Activated CD4-positive, CD25-positive, alpha-beta regulatory T cell treated with anti-CD3 and anti-CD28 coated beads, Interleukin-2, amount 50 U/mL, for 72 hours (primary cell): ENCODE results near the gene LRRC38.

Experiments
- DNase-seq: peaks from one replicate; pipeline ENCODE4 v3.0.0; 2021

The LRRC38 gene

GRCh38 chr1:13516606-13517005, 2.8 kb upstream of the LRRC38 start:
- no peak for DNase-seq

- no peak for DNase-seq
Measured at GRCh38 chr1:13514821-13515220, 1.0 kb upstream of the LRRC38 start.

GRCh38 chr1:13513063-13513894, 524 bp downstream of the LRRC38 start:
- DNase-seq, result no peak

GRCh38 chr1:13512472-13512871, 1.3 kb downstream of the LRRC38 start:
- DNase-seq, result no peak

GRCh38 chr1:13510499-13510898, 3.3 kb downstream of the LRRC38 start:
- DNase-seq, result no peak

GRCh38 chr1:13507075-13507474, 6.7 kb downstream of the LRRC38 start:
- DNase-seq, result no peak

- DNase-seq, result no peak
Measured at GRCh38 chr1:13505020-13505419, 8.8 kb downstream of the LRRC38 start.

GRCh38 chr1:13500806-13501205, 13.0 kb downstream of the LRRC38 start:
- DNase-seq, result no peak

GRCh38 chr1:13499422-13499821, 14.4 kb downstream of the LRRC38 start:
- no peak for DNase-seq

- no peak for DNase-seq
Measured at GRCh38 chr1:13498553-13498952, 15.2 kb downstream of the LRRC38 start.

- no peak for DNase-seq
Measured at GRCh38 chr1:13495186-13495585, 18.6 kb downstream of the LRRC38 start.

GRCh38 chr1:13494712-13495111, 19.1 kb downstream of the LRRC38 start:
- no peak for DNase-seq

- DNase-seq, result no peak
Measured at GRCh38 chr1:13494025-13494424, 19.8 kb downstream of the LRRC38 start.

- DNase-seq, result no peak
Measured at GRCh38 chr1:13492711-13493110, 21.1 kb downstream of the LRRC38 start.

- DNase-seq, result no peak
Measured at GRCh38 chr1:13487957-13488356, 25.8 kb downstream of the LRRC38 start.

- DNase-seq, result no peak
Measured at GRCh38 chr1:13487143-13487868, 26.5 kb downstream of the LRRC38 start.

GRCh38 chr1:13483946-13484345, 29.9 kb downstream of the LRRC38 start:
- DNase-seq, result no peak

GRCh38 chr1:13482600-13482999, 31.2 kb downstream of the LRRC38 start:
- no peak for DNase-seq

GRCh38 chr1:13479171-13479856, 34.5 kb downstream of the LRRC38 start:
- DNase-seq, result no peak

GRCh38 chr1:13478692-13479091, 35.1 kb downstream of the LRRC38 start:
- no peak for DNase-seq

- DNase-seq, result no peak
Measured at GRCh38 chr1:13469343-13469742, 44.5 kb downstream of the LRRC38 start.

- DNase-seq, result no peak
Measured at GRCh38 chr1:13465515-13465914, 48.3 kb downstream of the LRRC38 start.

- DNase-seq, result no peak
Measured at GRCh38 chr1:13462682-13463081, 51.1 kb downstream of the LRRC38 start.

GRCh38 chr1:13461977-13462376, 51.8 kb downstream of the LRRC38 start:
- DNase-seq, result no peak
